B cell (primary cell): ENCODE data around the gene RASGEF1B.

Source experiments
- CTCF ChIP-seq: fragments of 200-600 bp; IDR thresholded peaks from one replicate; pipeline ENCODE4 v1.8.0; 2022; ENCODE audit warnings: antibody characterized with exemption, mild to moderate bottlenecking
- EZH2 ChIP-seq: IDR thresholded peaks from 2 replicates; pipeline ENCODE4 v1.6.1; 2012; ENCODE audit warnings: borderline replicate concordance, low read depth, mild to moderate bottlenecking, moderate library complexity, low read length; ENCODE audit not compliant: insufficient read depth, poor library complexity, severe bottlenecking

- TF ChIP-seq CTCF (no peak), EZH2 (no peak)
Measured at GRCh38 chr4:81440949-81441348, 30.8 kb downstream of the RASGEF1B start.
